DOHH2 (cell line): ENCODE data around the gene NATD1.

Source experiments
- EZH2phosphoT487 ChIP-seq: fragments of 200-600 bp; sonication (generic); IDR thresholded peaks from 2 replicates; pipeline ENCODE4 v1.6.1; 2017; ENCODE audit warnings: borderline replicate concordance, mild to moderate bottlenecking, antibody characterized with exemption, low read length, moderate library complexity, mixed read lengths
- TF ChIP-seq, protein P1 (sequence below): fragments of 200-600 bp; sonication (generic); IDR thresholded peaks from one replicate; pipeline ENCODE4 v1.5.1; 2014; ENCODE audit warnings: antibody characterized with exemption, mild to moderate bottlenecking, low read depth, low read length; ENCODE audit not compliant: poor library complexity, severe bottlenecking

DNA sequence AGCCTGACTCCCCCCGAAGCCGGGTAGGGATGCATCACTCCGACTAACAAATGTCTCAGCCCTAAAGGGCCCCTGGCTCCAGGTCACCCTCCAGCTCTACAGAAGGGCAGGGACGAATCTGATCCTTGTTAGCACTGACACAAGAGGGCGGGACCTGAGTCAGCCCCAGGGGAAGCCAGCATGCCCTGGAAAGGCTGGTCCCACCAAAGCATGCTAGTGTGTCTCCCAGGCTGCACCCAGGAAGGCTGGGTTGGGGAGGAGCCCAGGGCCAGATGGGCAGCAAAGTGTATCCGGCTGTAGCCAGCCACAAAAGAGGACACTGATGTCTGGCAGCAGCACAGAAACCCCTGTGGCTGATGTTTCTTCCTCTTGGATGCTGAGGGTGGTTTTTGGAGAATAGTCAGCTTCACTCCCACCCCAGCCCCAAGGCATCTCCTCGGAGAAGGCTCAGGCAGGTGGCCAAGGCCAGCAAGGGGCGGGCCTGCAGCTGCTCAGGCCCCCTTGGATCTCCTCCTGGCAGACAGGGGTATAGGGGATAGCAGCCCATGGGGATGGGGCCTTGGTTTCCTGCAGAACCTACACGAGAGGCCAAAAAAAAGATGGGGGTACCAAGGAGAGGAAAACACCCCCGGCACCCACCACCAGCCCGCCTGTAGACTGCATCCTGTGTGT is 11.0 kb downstream of the NATD1 start:
- TF ChIP-seq, protein P1, sequence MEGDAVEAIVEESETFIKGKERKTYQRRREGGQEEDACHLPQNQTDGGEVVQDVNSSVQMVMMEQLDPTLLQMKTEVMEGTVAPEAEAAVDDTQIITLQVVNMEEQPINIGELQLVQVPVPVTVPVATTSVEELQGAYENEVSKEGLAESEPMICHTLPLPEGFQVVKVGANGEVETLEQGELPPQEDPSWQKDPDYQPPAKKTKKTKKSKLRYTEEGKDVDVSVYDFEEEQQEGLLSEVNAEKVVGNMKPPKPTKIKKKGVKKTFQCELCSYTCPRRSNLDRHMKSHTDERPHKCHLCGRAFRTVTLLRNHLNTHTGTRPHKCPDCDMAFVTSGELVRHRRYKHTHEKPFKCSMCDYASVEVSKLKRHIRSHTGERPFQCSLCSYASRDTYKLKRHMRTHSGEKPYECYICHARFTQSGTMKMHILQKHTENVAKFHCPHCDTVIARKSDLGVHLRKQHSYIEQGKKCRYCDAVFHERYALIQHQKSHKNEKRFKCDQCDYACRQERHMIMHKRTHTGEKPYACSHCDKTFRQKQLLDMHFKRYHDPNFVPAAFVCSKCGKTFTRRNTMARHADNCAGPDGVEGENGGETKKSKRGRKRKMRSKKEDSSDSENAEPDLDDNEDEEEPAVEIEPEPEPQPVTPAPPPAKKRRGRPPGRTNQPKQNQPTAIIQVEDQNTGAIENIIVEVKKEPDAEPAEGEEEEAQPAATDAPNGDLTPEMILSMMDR: no peak
- no peak for TF ChIP-seq EZH2phosphoT487
